Smooth muscle cell (in vitro differentiated cells): ENCODE data around the gene XRN1. TPM values are rescaled to one million over a fixed set of nuclear protein-coding genes. Genes with fewer than 3 reads are reported as not detected.
A peak's percentile ranks its signal among the peaks of the same experiment; 100 is the strongest.
"Not testable (repeated sequence)": the region's sequence is repeated elsewhere in the genome, so short reads cannot be mapped to it uniquely, and the experiment has no call there.

Experiments
- DNase-seq: peaks from one replicate; lab custom pipeline; 2025; ENCODE audit not compliant: unreplicated experiment; lab: John Stamatoyannopoulos, UW
- H2AFZ ChIP-seq: fragments of 200-600 bp; sonication (generic); 2 replicates; pipeline ENCODE4 v1.6.0; 2016; ENCODE audit warnings: antibody characterized with exemption, low read depth, mild to moderate bottlenecking
- H3F3A ChIP-seq: fragments of 200-600 bp; sonication (generic); 2 replicates; pipeline ENCODE4 v1.6.0; 2017; ENCODE audit warnings: antibody characterized with exemption, low read depth
- H3K27ac ChIP-seq: fragments of 200-600 bp; sonication (generic); 2 replicates; pipeline ENCODE4 v1.5.1; 2016; ENCODE audit warnings: low read depth, mild to moderate bottlenecking
- H3K27me3 ChIP-seq: fragments of 200-600 bp; sonication (generic); 2 replicates; pipeline ENCODE4 v1.6.1; 2016; ENCODE audit warnings: low read depth, mild to moderate bottlenecking
- H3K36me3 ChIP-seq: fragments of 200-600 bp; sonication (generic); 2 replicates; pipeline ENCODE4 v1.5.1; 2016; ENCODE audit warnings: low read depth
- H3K4me1 ChIP-seq: fragments of 200-600 bp; sonication (generic); 2 replicates; pipeline ENCODE4 v1.5.1; 2016; ENCODE audit warnings: low read depth
- H3K4me2 ChIP-seq: fragments of 200-600 bp; sonication (generic); 2 replicates; pipeline ENCODE4 v1.6.0; 2016; ENCODE audit warnings: mild to moderate bottlenecking
- H3K4me3 ChIP-seq: fragments of 200-600 bp; sonication (generic); 2 replicates; pipeline ENCODE4 v1.5.1; 2016; ENCODE audit warnings: mild to moderate bottlenecking
- H3K79me2 ChIP-seq: fragments of 200-600 bp; sonication (generic); 2 replicates; pipeline ENCODE4 v1.6.0; 2016; ENCODE audit warnings: low read depth, mild to moderate bottlenecking
- H3K9ac ChIP-seq: fragments of 200-600 bp; sonication (generic); 2 replicates; pipeline ENCODE4 v1.6.0; 2016; ENCODE audit warnings: low read depth
- H3K9me3 ChIP-seq: fragments of 200-600 bp; sonication (generic); replicated peaks from 2 replicates; pipeline ENCODE4 v1.5.1; 2016; ENCODE audit warnings: low read depth
- H4K20me1 ChIP-seq: fragments of 200-600 bp; sonication (generic); 2 replicates; pipeline ENCODE4 v1.6.0; 2016; ENCODE audit warnings: low read depth
- CTCF ChIP-seq: fragments of 200-600 bp; sonication (generic); IDR thresholded peaks from 2 replicates; pipeline ENCODE4 v1.5.1; 2017; ENCODE audit warnings: borderline replicate concordance, mild to moderate bottlenecking, antibody characterized with exemption; ENCODE audit not compliant: insufficient read depth, poor library complexity, severe bottlenecking
- WGBS: methylation state at CpG from one replicate; pipeline ENCODE4 v1.1.7; 2016; ENCODE audit warnings: low lambda C conversion rate; 5-methylcytosine and 5-hydroxymethylcytosine counted together
- polyA plus RNA-seq: library from polyadenylated mRNA; unstranded; fragments of >200 nt; fragmentation: Nextera tagmentation; extraction: Ambion mirVana; gene quantifications from 2 replicates; pipeline ENCODE4 v1.2.1, GENCODE V29; 2016
- total RNA-seq: library from RNA; depleted of rRNA; stranded (reverse); fragments of >200 nt; gene quantifications from 2 replicates; pipeline ENCODE4 v1.2.3, GENCODE V29; 2014

Gene XRN1
- total and polyA plus RNA-seq, 2 experiments from 2014 or later: 7.5 to 37.1 TPM

- no peaks in the 10 kb centered on the region for H3K4me1 ChIP-seq
- no peak overlapping the region for H2AFZ ChIP-seq
- H3K9me3 ChIP-seq: no peaks in the 10 kb centered on the region
- no peaks in the 10 kb centered on the region for H4K20me1 ChIP-seq
- H3K27me3 ChIP-seq: no peaks in the 10 kb centered on the region
- H3K4me2 ChIP-seq: no peak overlapping the region
- no peak overlapping the region for H3K9ac ChIP-seq
- 98% methylated on average over 3 of the region's 3 CpGs for WGBS
- no peak for TF ChIP-seq CTCF
- no peaks in the 10 kb centered on the region for H3K79me2 ChIP-seq
- peaks cover 44% of the 10 kb centered on the region for H3K36me3 ChIP-seq
- DNase-seq: no peak
- no peak overlapping the region for H3K4me3 ChIP-seq
- H3F3A ChIP-seq: peaks cover 4% of the 10 kb centered on the region
- no peak overlapping the region for H3K27ac ChIP-seq
Measured at GRCh38 chr3:142356818-142357217, 91.0 kb downstream of the XRN1 start.

- Histone ChIP-seq H4K20me1 (no peaks in the 10 kb centered on the region), H3K9ac (no peak overlapping the region), H3K79me2 (no peaks in the 10 kb centered on the region), H3K4me1 (no peaks in the 10 kb centered on the region), H3K27me3 (no peaks in the 10 kb centered on the region), H3K9me3 (no peaks in the 10 kb centered on the region), H3K27ac (no peak overlapping the region), H3K4me3 (no peak overlapping the region), H3K4me2 (no peak overlapping the region), H3K36me3 (peaks cover 36% of the 10 kb centered on the region), H3F3A (peaks cover 4% of the 10 kb centered on the region), H2AFZ (no peak overlapping the region)
- WGBS: 97% methylated on average over 3 of the region's 3 CpGs
- no peak for TF ChIP-seq CTCF
- no peak for DNase-seq
Measured at GRCh38 chr3:142355692-142356091, 92.1 kb downstream of the XRN1 start.

- no peak overlapping the region for H3K9ac ChIP-seq
- peaks cover 26% of the 10 kb centered on the region for H3K36me3 ChIP-seq
- H4K20me1 ChIP-seq: no peaks in the 10 kb centered on the region
- peak overlapping the region; percentile 49 for H3K4me2 ChIP-seq
- H3K79me2 ChIP-seq: no peaks in the 10 kb centered on the region
- no peaks in the 10 kb centered on the region for H3K9me3 ChIP-seq
- peaks cover 4% of the 10 kb centered on the region for H3F3A ChIP-seq
- WGBS: 87% methylated on average over 5 of the region's 5 CpGs
- no peaks in the 10 kb centered on the region for H3K27me3 ChIP-seq
- no peak for DNase-seq
- H3K27ac ChIP-seq: no peak overlapping the region
- no peak overlapping the region for H3K4me3 ChIP-seq
- TF ChIP-seq CTCF: no peak
- H3K4me1 ChIP-seq: no peaks in the 10 kb centered on the region
- H2AFZ ChIP-seq: no peak overlapping the region
Measured at GRCh38 chr3:142354076-142354475, 93.8 kb downstream of the XRN1 start.

- DNase-seq: no peak
- TF ChIP-seq CTCF: no peak
- no peak overlapping the region for H3K4me3 ChIP-seq
- H4K20me1 ChIP-seq: no peaks in the 10 kb centered on the region
- no peak overlapping the region for H3K9ac ChIP-seq
- H3K4me1 ChIP-seq: no peaks in the 10 kb centered on the region
- no peak overlapping the region for H2AFZ ChIP-seq
- no peaks in the 10 kb centered on the region for H3K27me3 ChIP-seq
- peaks cover 4% of the 10 kb centered on the region for H3F3A ChIP-seq
- no peaks in the 10 kb centered on the region for H3K79me2 ChIP-seq
- no peak overlapping the region for H3K27ac ChIP-seq
- H3K4me2 ChIP-seq: peak overlapping the region; percentile 49
- no peaks in the 10 kb centered on the region for H3K9me3 ChIP-seq
- 44% methylated on average over 3 of the region's 3 CpGs for WGBS
- peaks cover 21% of the 10 kb centered on the region for H3K36me3 ChIP-seq
Measured at GRCh38 chr3:142353571-142353970, 94.3 kb downstream of the XRN1 start.

GRCh38 chr3:142352698-142353097 lies 95.1 kb downstream of the XRN1 start:
- H3K27me3 ChIP-seq, H3K79me2 ChIP-seq, H3K27ac ChIP-seq, H3K9me3 ChIP-seq, H3K4me3 ChIP-seq, H3K4me1 ChIP-seq, DNase-seq, H3K4me2 ChIP-seq, H4K20me1 ChIP-seq, H3F3A ChIP-seq, H3K9ac ChIP-seq, H2AFZ ChIP-seq: not testable (repeated sequence)
- H3K36me3 ChIP-seq: peaks cover 16% of the 10 kb centered on the region
- 70% methylated on average over 3 of the region's 3 CpGs for WGBS
